HFFc6 (cell line): ENCODE measurements around the gene RPL10A. TPM values are rescaled to one million over a fixed set of nuclear protein-coding genes. Genes with fewer than 3 reads are reported as not detected.
"Not testable (repeated sequence)": the region's sequence is repeated elsewhere in the genome, so short reads cannot be mapped to it uniquely, and the experiment has no call there.

Experiments used
- DNase-seq: peaks from one replicate; pipeline ENCODE4 v3.0.0-alpha.2; 2018
- H3K27ac Mint-ChIP-seq: 2 replicates; pipeline ENCODE4 v1.8.0; 2020; ENCODE audit warnings: mild to moderate bottlenecking, mixed read lengths
- H3K27me3 Mint-ChIP-seq: 2 replicates; pipeline ENCODE4 v1.8.0; 2021; ENCODE audit warnings: mild to moderate bottlenecking, moderate library complexity, mixed read lengths; ENCODE audit not compliant: insufficient read depth
- H3K36me3 Mint-ChIP-seq: 2 replicates; pipeline ENCODE4 v1.8.0; 2021; ENCODE audit warnings: low read depth, mixed read lengths
- H3K4me1 Mint-ChIP-seq: 2 replicates; pipeline ENCODE4 v1.8.0; 2020; ENCODE audit warnings: low read depth, mixed read lengths
- H3K4me3 Mint-ChIP-seq: 2 replicates; pipeline ENCODE4 v1.8.0; 2020; ENCODE audit warnings: mild to moderate bottlenecking, moderate library complexity, mixed read lengths
- H3K9me3 Mint-ChIP-seq: 2 replicates; pipeline ENCODE4 v1.8.0; 2020; ENCODE audit warnings: mild to moderate bottlenecking, mixed read lengths
- microRNA-seq: library from miRNA; unstranded; fragments of <30 nt; microRNA quantifications from one replicate; pipeline ENCODE4, GENCODE V29; 2019
- total RNA-seq, 6 experiments: library from RNA; stranded (reverse); fragmentation: NEBNext Ultra II Directional; extraction: Animal tissue kit (Norgen Biotek cat#: 25700); gene quantifications; 2 replicates in 1 of 6; 3 replicates in 5 of 6; pipeline ENCODE4 v1.2.3, GENCODE V29; 2021
- TF ChIP-seq, protein P1 (sequence below): fragments of 200-600 bp; sonication (generic); IDR thresholded peaks from 2 replicates; pipeline ENCODE4 v1.5.0; 2021; ENCODE audit warnings: antibody characterized with exemption, mild to moderate bottlenecking

RPL10A gene
- total RNA-seq, 6 experiments from 2014 or later = 1,220 to 1,355 (median 1,285) TPM

- Mint-ChIP-seq H3K4me1 (no peaks in the 10 kb centered on the region), H3K27me3 (peaks cover 20% of the 10 kb centered on the region), H3K27ac (no peak overlapping the region), H3K36me3 (no peaks in the 10 kb centered on the region), H3K9me3 (no peaks in the 10 kb centered on the region), H3K4me3 (no peak overlapping the region)
- DNase-seq = no peak
- TF ChIP-seq, protein P1, sequence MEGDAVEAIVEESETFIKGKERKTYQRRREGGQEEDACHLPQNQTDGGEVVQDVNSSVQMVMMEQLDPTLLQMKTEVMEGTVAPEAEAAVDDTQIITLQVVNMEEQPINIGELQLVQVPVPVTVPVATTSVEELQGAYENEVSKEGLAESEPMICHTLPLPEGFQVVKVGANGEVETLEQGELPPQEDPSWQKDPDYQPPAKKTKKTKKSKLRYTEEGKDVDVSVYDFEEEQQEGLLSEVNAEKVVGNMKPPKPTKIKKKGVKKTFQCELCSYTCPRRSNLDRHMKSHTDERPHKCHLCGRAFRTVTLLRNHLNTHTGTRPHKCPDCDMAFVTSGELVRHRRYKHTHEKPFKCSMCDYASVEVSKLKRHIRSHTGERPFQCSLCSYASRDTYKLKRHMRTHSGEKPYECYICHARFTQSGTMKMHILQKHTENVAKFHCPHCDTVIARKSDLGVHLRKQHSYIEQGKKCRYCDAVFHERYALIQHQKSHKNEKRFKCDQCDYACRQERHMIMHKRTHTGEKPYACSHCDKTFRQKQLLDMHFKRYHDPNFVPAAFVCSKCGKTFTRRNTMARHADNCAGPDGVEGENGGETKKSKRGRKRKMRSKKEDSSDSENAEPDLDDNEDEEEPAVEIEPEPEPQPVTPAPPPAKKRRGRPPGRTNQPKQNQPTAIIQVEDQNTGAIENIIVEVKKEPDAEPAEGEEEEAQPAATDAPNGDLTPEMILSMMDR = no peak
These were observed 48.5 kb downstream of the RPL10A start for GRCh38 chr6:35516712-35517111.

GRCh38 chr6:35517978-35518377 lies 49.8 kb downstream of the RPL10A start:
- not testable (repeated sequence) for H3K9me3 Mint-ChIP-seq, H3K4me1 Mint-ChIP-seq, DNase-seq, H3K36me3 Mint-ChIP-seq, H3K4me3 Mint-ChIP-seq, H3K27ac Mint-ChIP-seq
- peaks cover 18% of the 10 kb centered on the region for H3K27me3 Mint-ChIP-seq

DNA sequence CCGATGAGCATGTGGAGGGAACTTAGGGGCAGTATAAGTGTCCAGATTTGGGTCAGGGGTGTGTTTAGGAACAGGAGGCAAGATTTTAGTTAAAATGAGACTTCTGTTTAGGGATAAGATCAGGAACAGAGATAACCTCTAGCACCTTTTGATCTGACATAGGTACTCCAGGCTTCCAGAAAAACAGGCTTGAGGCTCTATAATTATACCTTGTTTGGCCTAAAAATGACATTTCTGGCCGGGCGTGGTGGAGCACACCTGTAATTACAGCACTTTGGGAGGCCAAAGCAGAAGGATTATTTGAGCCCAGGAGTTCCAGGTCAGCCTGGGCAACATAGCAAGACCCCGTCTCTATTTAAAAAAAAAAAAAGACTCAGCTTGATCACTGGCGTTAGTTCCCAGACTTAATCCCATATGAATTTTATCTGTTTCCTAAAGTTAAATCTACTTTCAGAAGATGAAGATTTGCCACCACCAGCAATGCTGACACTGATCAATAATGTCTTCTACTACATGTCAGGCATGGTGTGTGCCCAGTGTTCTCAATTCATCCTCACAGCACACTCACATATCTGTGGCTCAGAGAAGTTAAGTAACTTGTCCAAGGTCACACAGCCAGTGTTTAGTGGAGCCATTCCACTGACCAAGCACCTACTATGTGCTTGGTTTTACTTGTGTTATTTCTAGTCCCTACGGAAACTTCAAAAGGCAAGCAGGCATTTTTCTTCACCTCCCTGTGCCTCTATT lies 50.5 kb downstream of the RPL10A start:
- no peak for DNase-seq
- no peak overlapping the region for H3K27ac Mint-ChIP-seq
- H3K9me3 Mint-ChIP-seq = no peaks in the 10 kb centered on the region
- H3K4me1 Mint-ChIP-seq = 0 out of 2 replicates have a peak, but pooled peaks cover 5% of the 10 kb centered on the region
- H3K27me3 Mint-ChIP-seq = peaks cover 17% of the 10 kb centered on the region
- H3K36me3 Mint-ChIP-seq = no peaks in the 10 kb centered on the region
- H3K4me3 Mint-ChIP-seq = no peak overlapping the region
- TF ChIP-seq, protein P1 = no peak

DNA sequence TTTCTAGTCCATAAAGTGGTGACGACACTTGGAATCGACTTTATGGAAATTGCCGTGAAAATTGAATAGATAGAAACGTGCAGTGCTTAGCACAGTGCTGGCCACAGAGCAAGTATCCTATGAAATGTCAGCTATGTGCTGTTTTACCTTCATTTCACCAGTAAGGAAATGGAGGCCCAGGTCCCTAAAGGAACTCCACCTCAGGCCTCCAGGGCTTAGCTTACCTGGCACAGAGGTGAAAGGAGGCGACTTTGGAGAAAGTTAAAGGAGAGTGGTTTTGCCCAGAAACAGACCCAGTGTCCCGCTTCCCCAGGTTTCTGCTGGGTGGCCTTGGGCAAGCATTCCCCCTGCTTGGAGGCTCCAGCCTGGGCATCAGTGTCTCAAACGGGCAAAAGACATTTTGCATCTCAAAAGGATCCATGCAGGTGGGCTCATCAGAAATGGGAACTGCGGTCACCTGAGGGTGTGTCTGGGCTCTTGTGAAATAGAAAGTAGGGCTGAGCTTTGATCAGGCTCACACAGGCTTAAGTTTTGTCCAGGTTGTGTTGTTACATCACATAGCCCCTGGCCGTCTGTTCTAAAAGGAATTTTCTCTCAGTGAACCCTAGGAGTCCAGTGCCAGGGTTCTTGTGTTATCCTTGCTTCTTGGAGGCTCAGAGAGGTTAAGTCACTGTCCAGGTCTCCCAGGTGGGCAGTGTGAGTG lies 51.3 kb downstream of the RPL10A start:
- no peak overlapping the region for H3K4me3 Mint-ChIP-seq
- H3K4me1 Mint-ChIP-seq = 0 out of 2 replicates have a peak, but pooled peaks cover 5% of the 10 kb centered on the region
- no peak for DNase-seq
- H3K9me3 Mint-ChIP-seq = no peaks in the 10 kb centered on the region
- H3K27ac Mint-ChIP-seq = no peak overlapping the region
- TF ChIP-seq, protein P1 = no peak
- peaks cover 13% of the 10 kb centered on the region for H3K27me3 Mint-ChIP-seq
- no peaks in the 10 kb centered on the region for H3K36me3 Mint-ChIP-seq

Small RNA genes lying within 50 kb of the gene (microRNA-seq; reads per million reads assigned to microRNA genes)
- gene MIR7111 = 5.4 reads per million

Other genes starting within 250 kb of the RPL10A start
- 10 to 100 TPM; 12.7 to 17.1 (median 16.4) TPM for gene ZNF76, start 208.7 kb upstream of the RPL10A start, total RNA-seq
- 1 to 10 TPM; 2.8 to 4.8 (median 3.6) TPM for gene DEF6, start 170.6 kb upstream of the RPL10A start, total RNA-seq
- gene PPARD, start 125.8 kb upstream of the RPL10A start, total RNA-seq = 10 to 100 TPM; 39.0 to 46.4 (median 41.2) TPM
- gene FANCE, start 16.1 kb upstream of the RPL10A start, total RNA-seq = 10 to 100 TPM in 1 of 6 experiments, 1 to 10 TPM in 5; 7.2 to 10.7 (median 9.2) TPM
- 10 to 100 TPM; 34.2 to 39.5 (median 36.5) TPM for gene TEAD3, start 28.7 kb downstream of the RPL10A start, total RNA-seq
- gene TULP1, start 44.5 kb downstream of the RPL10A start, total RNA-seq = not detected
- 10 to 100 TPM in 5 of 6 experiments, 1 to 10 TPM in 1; 7.6 to 12.9 (median 11.8) TPM for gene FKBP5, start 220.5 kb downstream of the RPL10A start, total RNA-seq